HuH-7 (cell line): Measurements from ENCODE around the gene C10orf67.
"Not testable (repeated sequence)": the region's sequence is repeated elsewhere in the genome, so short reads cannot be mapped to it uniquely, and the experiment has no call there.

ENCODE experiments used
- DNase-seq: peaks from one replicate; pipeline ENCODE4 v3.0.0; 2011; ENCODE audit warnings: low spot score

The C10orf67 gene

GRCh38 chr10:23322082-23322481 lies 22.5 kb downstream of the C10orf67 start:
- no peak for DNase-seq

DNA sequence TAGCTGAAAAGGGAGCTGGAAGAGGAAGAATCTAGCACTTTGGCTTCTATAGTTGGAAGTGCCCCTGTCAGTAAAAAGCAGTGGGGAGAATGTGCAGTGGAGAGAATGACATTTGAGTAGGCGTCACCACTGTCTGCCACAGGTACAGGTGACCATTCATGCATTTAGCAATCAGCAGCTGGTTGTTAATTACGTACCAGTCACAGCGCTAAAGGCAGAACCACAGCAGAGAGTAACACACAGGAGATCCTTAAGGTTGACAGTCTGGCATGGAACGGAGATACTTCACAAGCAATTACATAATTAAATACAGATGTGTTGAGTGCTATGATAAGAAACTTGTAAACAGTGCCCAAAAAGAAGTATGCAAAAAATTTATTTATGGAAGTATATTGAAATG lies 24.8 kb downstream of the C10orf67 start:
- no peak for DNase-seq

DNA sequence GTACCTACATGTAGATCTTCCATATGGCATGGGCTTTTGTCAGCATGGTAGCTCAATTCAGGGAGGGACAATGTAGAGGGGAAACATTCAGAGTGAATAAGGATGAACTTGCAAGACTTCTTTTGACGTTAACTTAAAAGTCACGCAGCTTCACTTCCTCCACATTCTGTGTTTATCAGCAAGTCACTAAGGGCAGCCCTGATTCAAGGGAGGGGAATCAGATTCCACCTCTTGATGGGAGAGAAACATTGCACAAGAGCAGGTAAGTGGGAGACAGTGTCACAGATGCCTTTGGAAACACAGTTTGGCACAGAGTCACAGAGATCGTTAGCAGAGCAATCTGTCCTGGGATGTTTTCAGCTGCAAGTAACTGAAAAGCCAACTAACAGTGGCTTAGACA lies 26.2 kb downstream of the C10orf67 start:
- DNase-seq = no peak

GRCh38 chr10:23317416-23317815 lies 27.2 kb downstream of the C10orf67 start:
- DNase-seq = no peak

- DNase-seq = no peak
Observed at GRCh38 chr10:23316406-23316805, 28.2 kb downstream of the C10orf67 start.

GRCh38 chr10:23315966-23316365 lies 28.6 kb downstream of the C10orf67 start:
- no peak for DNase-seq

DNA sequence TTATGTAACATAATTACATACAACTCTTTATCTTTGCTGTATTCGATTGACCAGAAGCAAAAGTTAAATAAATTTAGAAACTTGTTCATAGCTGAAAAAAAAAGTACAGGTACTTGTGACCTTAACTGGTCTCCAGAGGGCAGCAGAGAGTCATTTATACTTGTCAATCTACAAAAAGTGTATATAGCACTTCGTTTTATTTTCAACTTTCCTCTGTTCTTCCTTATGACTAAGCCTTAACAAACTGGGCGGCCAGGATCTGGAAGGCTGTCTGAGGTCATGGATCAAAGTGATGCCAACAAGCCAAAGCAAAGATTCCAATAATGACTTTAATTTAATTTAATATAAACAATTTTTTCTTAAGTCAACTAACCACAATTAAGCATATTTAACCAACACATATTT lies 29.8 kb downstream of the C10orf67 start:
- DNase-seq = peak; percentile 34

GRCh38 chr10:23311034-23311433 lies 33.6 kb downstream of the C10orf67 start:
- no peak for DNase-seq

DNA sequence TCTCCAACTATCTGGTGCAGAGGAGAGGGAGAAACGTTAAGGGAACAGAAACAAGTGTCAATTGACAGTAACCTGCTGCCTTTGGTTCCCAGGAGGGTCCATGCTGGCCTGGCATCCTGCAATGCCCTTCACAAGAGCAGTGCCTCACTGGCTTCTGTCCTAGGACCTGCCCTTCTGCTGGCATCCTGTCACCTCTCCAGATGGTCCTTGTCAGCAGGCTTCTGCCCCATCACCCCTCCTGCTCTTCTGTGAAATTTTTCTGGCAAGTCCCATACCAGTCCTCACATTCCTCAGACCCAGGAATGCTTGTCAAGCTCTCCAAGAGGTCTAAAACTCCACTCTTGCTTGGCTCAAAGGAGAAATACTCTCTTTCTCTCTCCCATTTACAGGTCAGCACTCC lies 34.2 kb downstream of the C10orf67 start:
- no peak for DNase-seq

DNA sequence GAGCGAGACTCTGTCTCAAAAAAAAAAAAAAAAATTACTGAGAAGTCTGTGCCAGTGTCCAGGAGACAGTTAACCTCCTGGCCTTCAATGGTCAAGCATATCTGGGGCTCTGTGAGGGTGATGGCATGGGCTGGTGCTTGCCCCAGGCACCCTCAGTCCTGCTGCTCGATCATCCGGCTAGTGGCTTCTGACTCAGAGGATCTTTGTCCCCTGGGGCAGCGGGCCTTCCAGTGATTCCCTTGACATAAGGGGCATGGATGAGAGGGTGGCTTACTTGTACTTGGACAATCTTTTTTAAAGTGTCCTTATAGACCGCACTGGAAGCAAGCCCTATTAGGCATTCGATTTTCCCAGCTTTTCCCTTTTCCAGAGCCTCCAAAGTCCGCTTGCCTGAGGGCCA lies 44.6 kb downstream of the C10orf67 start:
- not testable (repeated sequence) for DNase-seq

DNA sequence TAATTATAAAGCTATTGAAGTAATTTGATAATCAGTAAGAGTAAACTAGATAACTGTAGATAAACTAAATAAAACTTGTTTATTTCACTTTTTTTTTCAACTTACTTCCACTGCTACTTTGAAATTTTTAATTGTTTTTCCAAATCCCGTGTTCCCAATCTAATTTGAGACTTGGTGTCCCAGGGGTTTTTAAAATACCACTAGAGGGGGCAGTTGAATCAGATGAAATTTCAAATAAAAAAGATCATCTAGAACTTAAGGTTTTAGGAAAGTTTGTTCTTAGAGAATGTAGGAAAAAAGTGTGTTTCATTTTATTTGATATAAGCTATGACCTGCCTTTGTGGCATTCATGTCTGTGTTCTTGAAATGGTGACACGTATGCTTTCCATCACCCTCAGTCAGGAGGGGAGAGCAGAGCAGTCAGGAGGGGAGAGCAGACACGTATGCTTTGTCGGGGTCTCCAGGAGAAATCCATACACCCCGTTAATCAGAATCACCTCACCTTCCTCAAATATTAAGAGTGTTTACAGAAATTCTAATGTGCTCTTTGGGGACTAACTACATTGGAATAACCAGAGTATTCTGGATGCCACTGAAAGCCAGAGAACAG lies 49.9 kb downstream of the C10orf67 start:
- no peak for DNase-seq

GRCh38 chr10:23293973-23294590 lies 50.5 kb downstream of the C10orf67 start:
- no peak for DNase-seq

DNA sequence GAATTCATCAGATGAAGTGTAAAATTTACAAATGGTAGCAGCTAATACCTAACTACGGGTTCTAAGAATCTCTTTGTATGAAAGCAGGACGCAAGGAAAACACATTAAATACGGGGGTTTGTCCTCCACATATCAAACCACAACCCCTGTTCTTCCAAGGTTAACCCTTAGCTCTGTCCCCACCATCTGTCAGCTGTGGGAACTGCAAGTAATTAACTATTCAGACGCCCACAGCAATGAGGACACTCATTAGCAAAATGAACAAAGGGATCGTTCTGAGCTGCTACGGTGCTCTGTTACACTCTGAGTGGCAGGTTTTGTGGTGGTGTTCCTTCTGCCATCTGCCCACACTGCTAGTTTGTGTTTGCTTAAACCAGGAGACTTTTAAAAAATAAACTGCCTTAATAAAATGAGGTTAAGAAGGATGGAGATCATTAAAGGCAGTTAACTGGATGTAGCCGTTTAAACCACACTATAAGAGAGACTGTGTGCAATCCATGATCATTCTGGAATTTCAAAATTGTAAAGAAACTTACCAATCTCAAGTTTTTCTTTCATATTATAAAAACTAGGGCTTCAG lies 51.4 kb downstream of the C10orf67 start:
- peak; percentile 52 for DNase-seq

- no peak for DNase-seq
Observed at GRCh38 chr10:23291551-23292334, 52.9 kb downstream of the C10orf67 start.

GRCh38 chr10:23284674-23285335 lies 59.8 kb downstream of the C10orf67 start:
- DNase-seq = no peak

DNA sequence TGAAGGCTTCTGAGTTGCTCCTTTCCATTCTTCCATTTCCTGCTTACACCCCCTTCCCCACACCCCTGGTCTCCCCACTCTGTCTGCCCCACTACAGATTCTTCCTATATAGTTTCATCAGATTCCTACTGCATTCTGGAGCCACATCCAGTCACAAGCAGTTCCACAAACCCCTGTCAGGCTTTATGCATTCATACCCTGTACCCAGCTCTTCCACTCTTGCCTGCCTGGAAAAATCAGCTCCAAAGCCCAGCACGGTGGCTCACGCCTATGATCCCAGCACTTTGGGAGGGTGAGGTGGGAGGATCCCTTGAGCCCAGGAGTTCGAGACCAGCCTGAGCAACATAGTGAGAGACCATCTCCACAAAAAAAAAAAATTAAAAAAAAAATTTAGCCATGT lies 60.4 kb downstream of the C10orf67 start:
- DNase-seq = no peak

- DNase-seq = no peak
Observed at GRCh38 chr10:23283680-23284079, 60.9 kb downstream of the C10orf67 start.

GRCh38 chr10:23281044-23281433 lies 63.6 kb downstream of the C10orf67 start:
- no peak for DNase-seq

- no peak for DNase-seq
Observed at GRCh38 chr10:23280419-23281043, 64.1 kb downstream of the C10orf67 start.

GRCh38 chr10:23275355-23275754 lies 69.2 kb downstream of the C10orf67 start:
- no peak for DNase-seq

DNA sequence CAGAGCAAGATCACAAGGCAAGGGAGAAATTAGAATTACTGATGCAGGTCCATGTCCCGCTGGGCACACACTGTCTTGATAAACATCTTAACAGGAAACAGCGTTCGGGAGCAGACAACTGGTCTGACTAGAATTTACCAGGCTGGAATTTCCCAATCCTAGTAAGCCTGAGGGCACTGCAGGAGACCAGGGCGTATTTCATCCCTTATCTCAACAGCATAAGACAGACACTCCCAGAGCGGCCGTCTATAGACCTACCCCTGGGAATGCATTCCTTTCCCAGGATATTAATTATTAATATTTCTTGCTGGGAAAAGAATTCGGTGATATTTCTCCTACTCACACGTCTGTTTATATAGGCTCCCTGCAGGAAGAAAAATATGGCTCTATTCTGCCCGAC lies 70.4 kb downstream of the C10orf67 start:
- not testable (repeated sequence) for DNase-seq

- DNase-seq = no peak
Observed at GRCh38 chr10:23270531-23270930, 74.1 kb downstream of the C10orf67 start.
